DOHH2 (cell line): ENCODE results near the gene BANP.
"Not testable (repeated sequence)": the region's sequence is repeated elsewhere in the genome, so short reads cannot be mapped to it uniquely, and the experiment has no call there.

ENCODE experiments used
- H3F3A ChIP-seq: fragments of 200-600 bp; sonication (generic), shearing (Covaris generic); 2 replicates; pipeline ENCODE4 v1.6.0; 2016; ENCODE audit warnings: antibody characterized with exemption, mild to moderate bottlenecking; ENCODE audit not compliant: control insufficient read depth, insufficient read depth
- H3K27ac ChIP-seq: fragments of 200-600 bp; sonication (generic); 2 replicates; pipeline ENCODE4 v1.5.1; 2014; ENCODE audit warnings: low read depth, mild to moderate bottlenecking, low read length, moderate library complexity
- H3K27me3 ChIP-seq: fragments of 200-600 bp; sonication (generic); 2 replicates; pipeline ENCODE4 v1.6.1; 2014; ENCODE audit warnings: mild to moderate bottlenecking, low read length, mixed read lengths; ENCODE audit not compliant: control insufficient read depth
- H3K36me3 ChIP-seq: fragments of 200-600 bp; sonication (generic); 2 replicates; pipeline ENCODE4 v1.6.1; 2014; ENCODE audit warnings: mild to moderate bottlenecking, low read length, moderate library complexity, mixed read lengths; ENCODE audit not compliant: control insufficient read depth
- H3K4me1 ChIP-seq: fragments of 200-600 bp; sonication (generic); 2 replicates; pipeline ENCODE4 v1.6.1; 2014; ENCODE audit warnings: mild to moderate bottlenecking, low read length, mixed read lengths; ENCODE audit not compliant: control insufficient read depth
- H3K4me2 ChIP-seq: fragments of 200-600 bp; sonication (generic); 2 replicates; pipeline ENCODE4 v1.6.0; 2014; ENCODE audit warnings: mild to moderate bottlenecking, low read length, moderate library complexity
- H3K4me3 ChIP-seq: fragments of 200-600 bp; sonication (generic); 2 replicates; pipeline ENCODE4 v1.5.1; 2014; ENCODE audit warnings: mild to moderate bottlenecking, low read length, mixed read lengths
- H3K79me2 ChIP-seq: fragments of 200-600 bp; sonication (generic); 2 replicates; pipeline ENCODE4 v1.6.1; 2014; ENCODE audit warnings: mild to moderate bottlenecking, low read length, mixed read lengths; ENCODE audit not compliant: control insufficient read depth
- H3K9me2 ChIP-seq: fragments of 200-600 bp; sonication (generic); replicated peaks from 2 replicates; pipeline ENCODE4 v1.6.1; 2014; ENCODE audit warnings: mild to moderate bottlenecking, low read length, mixed read lengths; ENCODE audit not compliant: control insufficient read depth
- H3K9me3 ChIP-seq: fragments of 200-600 bp; sonication (generic); 2 replicates; pipeline ENCODE4 v1.6.1; 2014; ENCODE audit warnings: antibody characterized with exemption, low read length, mixed read lengths; ENCODE audit not compliant: control insufficient read depth, insufficient read depth
- H4K20me1 ChIP-seq: fragments of 200-600 bp; sonication (generic); 2 replicates; pipeline ENCODE4 v1.6.0; 2014; ENCODE audit warnings: low read depth, mild to moderate bottlenecking, antibody characterized with exemption, low read length, moderate library complexity; ENCODE audit not compliant: control insufficient read depth, insufficient read depth
- EZH2phosphoT487 ChIP-seq: fragments of 200-600 bp; sonication (generic); IDR thresholded peaks from 2 replicates; pipeline ENCODE4 v1.6.1; 2017; ENCODE audit warnings: borderline replicate concordance, mild to moderate bottlenecking, antibody characterized with exemption, low read length, moderate library complexity, mixed read lengths
- TF ChIP-seq, protein P1 (sequence below): fragments of 200-600 bp; sonication (generic); IDR thresholded peaks from one replicate; pipeline ENCODE4 v1.5.1; 2014; ENCODE audit warnings: antibody characterized with exemption, mild to moderate bottlenecking, low read depth, low read length; ENCODE audit not compliant: poor library complexity, severe bottlenecking

The BANP gene

GRCh38 chr16:88073201-88073721, 122.0 kb downstream of the BANP start:
- H3K36me3 ChIP-seq, result peaks cover 52% of the 10 kb centered on the region
- H3K27me3 ChIP-seq, result no peaks in the 10 kb centered on the region
- no peak overlapping the region for H3K4me2 ChIP-seq
- H3F3A ChIP-seq, result peaks cover 13% of the 10 kb centered on the region
- no peak for TF ChIP-seq EZH2phosphoT487
- TF ChIP-seq, protein P1, sequence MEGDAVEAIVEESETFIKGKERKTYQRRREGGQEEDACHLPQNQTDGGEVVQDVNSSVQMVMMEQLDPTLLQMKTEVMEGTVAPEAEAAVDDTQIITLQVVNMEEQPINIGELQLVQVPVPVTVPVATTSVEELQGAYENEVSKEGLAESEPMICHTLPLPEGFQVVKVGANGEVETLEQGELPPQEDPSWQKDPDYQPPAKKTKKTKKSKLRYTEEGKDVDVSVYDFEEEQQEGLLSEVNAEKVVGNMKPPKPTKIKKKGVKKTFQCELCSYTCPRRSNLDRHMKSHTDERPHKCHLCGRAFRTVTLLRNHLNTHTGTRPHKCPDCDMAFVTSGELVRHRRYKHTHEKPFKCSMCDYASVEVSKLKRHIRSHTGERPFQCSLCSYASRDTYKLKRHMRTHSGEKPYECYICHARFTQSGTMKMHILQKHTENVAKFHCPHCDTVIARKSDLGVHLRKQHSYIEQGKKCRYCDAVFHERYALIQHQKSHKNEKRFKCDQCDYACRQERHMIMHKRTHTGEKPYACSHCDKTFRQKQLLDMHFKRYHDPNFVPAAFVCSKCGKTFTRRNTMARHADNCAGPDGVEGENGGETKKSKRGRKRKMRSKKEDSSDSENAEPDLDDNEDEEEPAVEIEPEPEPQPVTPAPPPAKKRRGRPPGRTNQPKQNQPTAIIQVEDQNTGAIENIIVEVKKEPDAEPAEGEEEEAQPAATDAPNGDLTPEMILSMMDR, result no peak
- no peaks in the 10 kb centered on the region for H4K20me1 ChIP-seq
- no peak overlapping the region for H3K4me3 ChIP-seq
- H3K9me3 ChIP-seq, result no peaks in the 10 kb centered on the region
- H3K4me1 ChIP-seq, result peaks cover 27% of the 10 kb centered on the region
- no peak overlapping the region for H3K27ac ChIP-seq
- H3K79me2 ChIP-seq, result peaks cover 13% of the 10 kb centered on the region
- H3K9me2 ChIP-seq, result no peaks in the 10 kb centered on the region

GRCh38 chr16:88074041-88074440, 122.8 kb downstream of the BANP start:
- H3K4me3 ChIP-seq, result no peak overlapping the region
- no peaks in the 10 kb centered on the region for H3K27me3 ChIP-seq
- H3K4me1 ChIP-seq, result peaks cover 20% of the 10 kb centered on the region
- peaks cover 55% of the 10 kb centered on the region for H3K36me3 ChIP-seq
- no peak overlapping the region for H3K27ac ChIP-seq
- peaks cover 9% of the 10 kb centered on the region for H3K79me2 ChIP-seq
- no peaks in the 10 kb centered on the region for H3K9me2 ChIP-seq
- no peak overlapping the region for H3K4me2 ChIP-seq
- H3K9me3 ChIP-seq, result no peaks in the 10 kb centered on the region
- no peaks in the 10 kb centered on the region for H4K20me1 ChIP-seq
- TF ChIP-seq EZH2phosphoT487, result no peak
- TF ChIP-seq, protein P1, result no peak
- peaks cover 11% of the 10 kb centered on the region for H3F3A ChIP-seq

DNA sequence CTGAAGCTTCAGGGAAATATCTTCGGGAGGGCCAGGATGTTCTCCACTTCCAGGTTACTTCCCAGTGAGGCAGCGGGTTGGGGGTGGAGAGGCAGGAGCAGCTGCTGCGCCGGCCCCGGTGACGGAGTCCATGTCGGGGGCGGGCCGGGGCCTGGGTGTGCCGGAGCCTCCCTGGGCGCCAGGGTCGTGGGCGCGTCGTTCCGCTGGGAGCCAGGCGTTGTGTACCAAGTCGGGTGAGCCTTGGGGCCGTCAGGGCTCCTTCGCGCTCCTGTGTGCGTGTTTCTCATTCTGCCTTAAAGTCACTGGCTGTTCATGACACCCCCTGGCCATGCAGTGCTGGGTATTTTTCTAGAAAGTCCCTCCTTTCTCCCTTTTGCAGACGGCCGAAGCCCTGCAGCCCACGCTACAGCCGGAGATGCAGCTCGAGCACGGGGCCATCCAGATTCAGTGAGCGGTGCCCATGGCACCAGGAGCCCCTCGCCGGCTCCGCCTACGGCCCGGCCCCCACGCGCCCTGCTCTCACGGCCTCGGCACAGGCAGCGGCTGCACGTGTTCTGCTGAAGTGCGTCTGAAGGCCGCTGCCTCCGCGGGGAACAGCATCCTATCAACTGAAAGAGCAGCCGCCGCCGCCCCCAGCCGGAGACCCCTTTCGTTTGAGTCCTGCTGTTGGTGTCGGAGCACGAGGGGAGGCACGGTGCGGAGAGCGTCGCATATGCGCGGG, 125.1 kb downstream of the BANP start:
- H3F3A ChIP-seq, result no peaks in the 10 kb centered on the region
- peaks cover 42% of the 10 kb centered on the region for H3K36me3 ChIP-seq
- H3K4me1 ChIP-seq, result no peaks in the 10 kb centered on the region
- H3K4me3 ChIP-seq, result no peak overlapping the region
- H3K27ac ChIP-seq, result no peak overlapping the region
- TF ChIP-seq, protein P1, result no peak
- TF ChIP-seq EZH2phosphoT487, result no peak
- H3K4me2 ChIP-seq, result no peak overlapping the region
- no peaks in the 10 kb centered on the region for H3K9me2 ChIP-seq
- H3K27me3 ChIP-seq, result no peaks in the 10 kb centered on the region
- no peaks in the 10 kb centered on the region for H3K79me2 ChIP-seq
- H3K9me3 ChIP-seq, result no peaks in the 10 kb centered on the region
- no peaks in the 10 kb centered on the region for H4K20me1 ChIP-seq

GRCh38 chr16:88076932-88077320, 125.7 kb downstream of the BANP start:
- H3K79me2 ChIP-seq, H3K27ac ChIP-seq, H3K27me3 ChIP-seq, H4K20me1 ChIP-seq, H3K4me1 ChIP-seq, H3K4me2 ChIP-seq, H3K9me2 ChIP-seq, H3K4me3 ChIP-seq, H3F3A ChIP-seq, H3K9me3 ChIP-seq: not testable (repeated sequence)
- H3K36me3 ChIP-seq, result peaks cover 36% of the 10 kb centered on the region
